Vagina (tissue), 2 donors: ENCODE measurements around the gene RPL36A.

Experiments used
- CTCF ChIP-seq, 3 experiments: fragments of 450-650 bp in 2 of 3; fragments of 200-600 bp in 1 of 3; sonication (generic) in 1 of 3; IDR thresholded peaks; one replicate each; pipeline ENCODE4 v1.5.1; 2017 to 2019; ENCODE audit warnings: antibody characterized with exemption in 3 of 3, mild to moderate bottlenecking in 2 of 3, moderate library complexity in 2 of 3
- POLR2A ChIP-seq, 2 donors: fragments of 450-650 bp; IDR thresholded peaks; one replicate each; pipeline ENCODE4 v1.6.1; 2017; ENCODE audit warnings: antibody characterized with exemption in 2 of 2, mild to moderate bottlenecking in 2 of 2, moderate library complexity in 2 of 2
- POLR2AphosphoS5 ChIP-seq, 2 donors: sonication (generic); formaldehyde crosslinking; IDR thresholded peaks; one replicate each; pipeline ENCODE4 v1.9.0; 2017; ENCODE audit warnings: antibody characterized with exemption in 2 of 2, mild to moderate bottlenecking in 2 of 2, low read depth in 1 of 2; ENCODE audit not compliant: insufficient read depth in 1 of 2

- TF ChIP-seq POLR2A (IDR thresholded peaks at IDR 0.05) (no peak), CTCF (IDR thresholded peaks at IDR 0.05) (no peak), POLR2AphosphoS5 (IDR thresholded peaks at IDR 0.05; ENCODE audit: insufficient read depth in 1 of 2, low read depth in 1 of 2) (no peak)
Measured at GRCh38 chrX:101349193-101349562, 41.6 kb upstream of the RPL36A start.
